KMS-11 (cell line): ENCODE measurements around the gene GALNS.

ENCODE experiments used
- H2AFZ ChIP-seq: fragments of 200-600 bp; sonication (generic); 2 replicates; pipeline ENCODE4 v1.6.1; 2016; ENCODE audit warnings: antibody characterized with exemption, mixed run types, low read depth
- H3K27ac ChIP-seq: fragments of 200-600 bp; sonication (generic); 2 replicates; pipeline ENCODE4 v1.6.1; 2016; ENCODE audit warnings: mild to moderate bottlenecking, mixed run types
- H3K27me3 ChIP-seq: fragments of 200-600 bp; sonication (generic); 2 replicates; pipeline ENCODE4 v1.6.1; 2017; ENCODE audit warnings: mild to moderate bottlenecking, low read depth, mixed run types, moderate library complexity; ENCODE audit not compliant: insufficient read depth
- H3K36me3 ChIP-seq: fragments of 200-600 bp; sonication (generic); 2 replicates; pipeline ENCODE4 v1.6.1; 2017; ENCODE audit warnings: mild to moderate bottlenecking, mixed run types; ENCODE audit not compliant: insufficient read depth
- H3K4me1 ChIP-seq: fragments of 200-600 bp; sonication (generic); 2 replicates; pipeline ENCODE4 v1.6.1; 2016; ENCODE audit warnings: mild to moderate bottlenecking, low read depth, mixed run types; ENCODE audit not compliant: poor library complexity, severe bottlenecking
- H3K4me2 ChIP-seq: fragments of 200-600 bp; sonication (generic); 2 replicates; pipeline ENCODE4 v1.7.0; 2016; ENCODE audit warnings: mild to moderate bottlenecking, mixed run types
- H3K4me3 ChIP-seq: fragments of 200-600 bp; sonication (generic); IDR thresholded peaks from 2 replicates; pipeline ENCODE4 v1.6.1; 2017; ENCODE audit warnings: low read depth, low read length, mixed read lengths; ENCODE audit not compliant: insufficient read depth
- H3K79me2 ChIP-seq: fragments of 200-600 bp; sonication (generic); 2 replicates; pipeline ENCODE4 v1.6.1; 2016; ENCODE audit warnings: low read depth, mixed run types; ENCODE audit not compliant: insufficient read depth
- H3K9ac ChIP-seq: fragments of 200-600 bp; sonication (generic); 2 replicates; pipeline ENCODE4 v1.6.1; 2016; ENCODE audit warnings: mild to moderate bottlenecking, mixed run types
- H4K20me1 ChIP-seq: fragments of 200-600 bp; sonication (generic); 2 replicates; pipeline ENCODE4 v1.6.1; 2016; ENCODE audit warnings: mild to moderate bottlenecking, mixed run types; ENCODE audit not compliant: insufficient read depth
- CTCF ChIP-seq: fragments of 200-600 bp; sonication (generic); conservative IDR thresholded peaks from 2 replicates; pipeline ENCODE4 v1.6.1; 2017; ENCODE audit warnings: low read depth, mild to moderate bottlenecking, antibody characterized with exemption, low read length, moderate library complexity, mixed read lengths

The GALNS gene

GRCh38 chr16:88822281-88823040, 34.3 kb downstream of the GALNS start:
- no peak overlapping the region for H3K27ac ChIP-seq
- no peak overlapping the region for H2AFZ ChIP-seq
- no peaks in the 10 kb centered on the region for H3K4me1 ChIP-seq
- no peaks in the 10 kb centered on the region for H4K20me1 ChIP-seq
- H3K4me2 ChIP-seq = no peak overlapping the region
- TF ChIP-seq CTCF = no peak
- H3K4me3 ChIP-seq = no peak overlapping the region
- no peaks in the 10 kb centered on the region for H3K27me3 ChIP-seq
- H3K79me2 ChIP-seq = no peaks in the 10 kb centered on the region
- no peak overlapping the region for H3K9ac ChIP-seq
- H3K36me3 ChIP-seq = no peaks in the 10 kb centered on the region

GRCh38 chr16:88821168-88821850, 35.4 kb downstream of the GALNS start:
- no peaks in the 10 kb centered on the region for H3K36me3 ChIP-seq
- no peaks in the 10 kb centered on the region for H3K27me3 ChIP-seq
- TF ChIP-seq CTCF = no peak
- no peak overlapping the region for H2AFZ ChIP-seq
- H3K9ac ChIP-seq = no peak overlapping the region
- no peaks in the 10 kb centered on the region for H3K4me1 ChIP-seq
- H3K4me3 ChIP-seq = no peak overlapping the region
- H3K4me2 ChIP-seq = no peak overlapping the region
- no peaks in the 10 kb centered on the region for H4K20me1 ChIP-seq
- no peak overlapping the region for H3K27ac ChIP-seq
- H3K79me2 ChIP-seq = no peaks in the 10 kb centered on the region

GRCh38 chr16:88820385-88821025, 36.2 kb downstream of the GALNS start:
- Histone ChIP-seq H3K9ac (no peak overlapping the region), H3K79me2 (no peaks in the 10 kb centered on the region), H2AFZ (no peak overlapping the region), H4K20me1 (no peaks in the 10 kb centered on the region), H3K4me2 (no peak overlapping the region), H3K27ac (no peak overlapping the region), H3K27me3 (no peaks in the 10 kb centered on the region), H3K4me1 (peaks cover 4% of the 10 kb centered on the region), H3K4me3 (no peak overlapping the region), H3K36me3 (no peaks in the 10 kb centered on the region)
- no peak for TF ChIP-seq CTCF

- no peaks in the 10 kb centered on the region for H3K79me2 ChIP-seq
- no peaks in the 10 kb centered on the region for H3K36me3 ChIP-seq
Observed at GRCh38 chr16:88819126-88819525, 37.6 kb downstream of the GALNS start.

More at GRCh38 chr16:88819126-88819525, 37.6 kb downstream of the GALNS start:
- no peak overlapping the region for H2AFZ ChIP-seq
- H3K27me3 ChIP-seq = no peaks in the 10 kb centered on the region
- no peaks in the 10 kb centered on the region for H4K20me1 ChIP-seq
- H3K27ac ChIP-seq = no peak overlapping the region
- H3K9ac ChIP-seq = no peak overlapping the region
- no peak overlapping the region for H3K4me2 ChIP-seq
- TF ChIP-seq CTCF = no peak
- H3K4me1 ChIP-seq = peaks cover 4% of the 10 kb centered on the region
- H3K4me3 ChIP-seq = no peak overlapping the region
